ENCODE results near the gene EMC9. TPM values are rescaled to one million over a fixed set of nuclear protein-coding genes. Genes with fewer than 3 reads are reported as not detected.
"Not testable (repeated sequence)": the region's sequence is repeated elsewhere in the genome, so short reads cannot be mapped to it uniquely, and the experiment has no call there.

The EMC9 gene
- total RNA-seq, 1 donor: 9.9 TPM

GRCh38 chr14:24108336-24108874 is 33.0 kb downstream of the EMC9 start:
- no peak for TF ChIP-seq CTCF (IDR thresholded peaks at IDR 0.05; ENCODE audit: insufficient read depth, low read depth, low read length)

GRCh38 chr14:24106672-24107271 is 34.6 kb downstream of the EMC9 start:
- no peak overlapping the region for H3K4me3 ChIP-seq (ENCODE audit: low read depth, low read length)
- no peak for TF ChIP-seq CTCF (IDR thresholded peaks at IDR 0.05; ENCODE audit: insufficient read depth, low read depth, low read length)
- no peak for DNase-seq (ENCODE audit: low read depth)

More at GRCh38 chr14:24108336-24108874, 33.0 kb downstream of the EMC9 start:
- H3K4me3 ChIP-seq (ENCODE audit: low read depth, low read length): no peak overlapping the region
- no peak for DNase-seq (ENCODE audit: low read depth)

DNA sequence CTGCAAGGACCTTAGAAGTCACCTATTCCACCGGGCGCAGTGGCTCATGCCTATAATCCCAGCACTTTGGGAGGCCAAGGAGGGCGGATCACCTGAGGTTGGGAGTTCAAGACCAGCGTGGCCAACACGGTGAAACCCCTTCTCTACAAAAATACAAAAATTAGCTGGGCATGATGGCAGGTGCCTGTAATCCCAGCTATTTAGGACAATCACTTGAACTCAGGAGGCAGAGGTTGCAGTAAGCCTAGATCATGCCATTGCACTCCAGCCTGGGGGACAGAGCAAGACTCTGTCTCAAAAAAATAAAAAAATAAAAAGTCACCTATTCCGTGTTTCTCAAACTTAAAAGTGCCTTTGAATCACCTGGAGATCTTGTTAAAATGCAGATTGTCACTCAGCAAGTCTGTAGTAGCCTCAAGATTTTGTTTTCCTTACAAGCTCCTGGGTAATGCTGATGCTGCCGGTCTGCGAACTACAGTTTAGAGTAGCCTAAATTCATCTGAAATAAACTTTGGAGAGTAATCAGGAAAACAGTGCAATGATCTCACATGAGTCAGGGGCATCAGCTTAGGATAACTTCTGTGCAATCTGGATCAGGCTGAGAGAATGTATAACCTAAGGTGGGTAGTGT is 35.7 kb downstream of the EMC9 start:
- DNase-seq (ENCODE audit: low read depth): not testable (repeated sequence)

GRCh38 chr14:24103451-24103850 is 37.9 kb downstream of the EMC9 start:
- no peak for TF ChIP-seq CTCF (IDR thresholded peaks at IDR 0.05; ENCODE audit: insufficient read depth, low read depth, low read length)
- DNase-seq (ENCODE audit: low read depth): no peak
- H3K4me3 ChIP-seq (ENCODE audit: low read depth, low read length): no peak overlapping the region

More for the DNA sequence above, 35.7 kb downstream of the EMC9 start:
- not testable (repeated sequence) for H3K4me3 ChIP-seq (ENCODE audit: low read depth, low read length)

DNA sequence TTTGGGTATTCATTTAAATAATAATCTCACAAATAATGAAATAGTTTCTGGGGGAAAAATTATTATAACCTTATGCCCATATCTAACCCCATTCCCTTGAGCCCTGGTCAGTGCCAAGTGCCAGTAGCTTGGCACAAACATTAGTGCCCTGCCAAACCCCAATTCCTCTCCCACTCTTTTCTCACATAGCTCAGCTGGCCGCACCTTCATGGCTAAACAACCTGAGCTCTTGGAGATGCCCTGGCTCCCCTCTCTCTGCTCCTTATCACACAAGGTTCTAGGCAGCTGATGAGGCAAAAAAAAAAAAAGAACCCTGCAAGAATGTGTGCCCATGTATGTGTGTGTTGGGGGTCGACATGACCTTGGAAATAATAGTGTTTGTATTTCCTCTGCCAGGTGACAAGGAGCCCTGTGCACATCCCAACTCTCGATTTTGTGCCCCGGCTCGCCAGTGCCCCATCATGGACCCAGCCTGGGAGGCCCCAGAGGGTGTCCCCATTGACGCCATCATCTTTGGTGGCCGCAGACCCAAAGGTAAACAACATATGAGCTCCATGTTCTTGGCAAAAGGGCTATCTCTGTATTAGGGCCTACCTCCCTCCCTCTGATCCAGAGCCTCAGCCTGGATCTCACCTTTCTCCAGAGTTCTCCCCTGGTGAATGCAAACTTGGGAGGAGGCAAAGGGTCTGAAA is 38.9 kb downstream of the EMC9 start:
- DNase-seq (ENCODE audit: low read depth): no peak
- no peak for TF ChIP-seq CTCF (IDR thresholded peaks at IDR 0.05; ENCODE audit: insufficient read depth, low read depth, low read length)

GRCh38 chr14:24100982-24101494 is 40.4 kb downstream of the EMC9 start:
- no peak for TF ChIP-seq CTCF (IDR thresholded peaks at IDR 0.05; ENCODE audit: insufficient read depth, low read depth, low read length)
- no peak for DNase-seq (ENCODE audit: low read depth)
- no peak overlapping the region for H3K4me3 ChIP-seq (ENCODE audit: low read depth, low read length)

More for the DNA sequence above, 38.9 kb downstream of the EMC9 start:
- H3K4me3 ChIP-seq (ENCODE audit: low read depth, low read length): no peak overlapping the region
